GM12878 (cell line): ENCODE data around the gene C4B. TPM values are rescaled to one million over a fixed set of nuclear protein-coding genes. Genes with fewer than 3 reads are reported as not detected.
"Not testable (repeated sequence)": the region's sequence is repeated elsewhere in the genome, so short reads cannot be mapped to it uniquely, and the experiment has no call there.

ENCODE experiments used
- ATAC-seq: fragments of 200-7000 bp; cut with Tn5 transposase; 3 replicates; pipeline ENCODE4 v1.9.1; 2020; ENCODE audit warnings: mild to moderate bottlenecking, moderate library complexity
- BruUV-seq: library from RNA; stranded (reverse); fragments of 400-500 nt; replicated peaks from 2 replicates; lab custom pipeline; 2021; lab: Mats Ljungman, UMichigan
- CTCF ChIA-PET: fragments of 300-600 bp; sonication (Branson Sonifier 250); formaldehyde crosslinking; extraction: SDS; loops from one replicate; lab custom pipeline; 2021; ENCODE audit warnings: inconsistent platforms; lab: Yijun Ruan, JAX
- POLR2A ChIA-PET: fragments of 350-600 bp; formaldehyde crosslinking; extraction: SDS; loops from one replicate; lab custom pipeline; 2021; ENCODE audit warnings: inconsistent platforms; lab: Charles Lee
- RAD21 ChIA-PET: fragments of 300-600 bp; sonication (Branson Sonifier 250); formaldehyde crosslinking; loops from one replicate; lab custom pipeline; 2023; ENCODE audit warnings: antibody characterized with exemption; ENCODE audit not compliant: unreplicated experiment; lab: Charles Lee
- SMC1A ChIA-PET: fragments of 300-600 bp; sonication (Branson Sonifier 250); formaldehyde crosslinking; loops from one replicate; lab custom pipeline; 2023; ENCODE audit not compliant: unreplicated experiment, uncharacterized antibody; lab: Charles Lee
- DNase-seq: peaks from one replicate; pipeline ENCODE4 v3.0.0-alpha.2; 2011; ENCODE audit warnings: low read depth, low spot score
- FAIRE-seq: peaks from 3 replicates; lab custom pipeline; 2011; peaks lifted over from hg19 to GRCh38; lab: Jason Lieb, UNC
- H2AFZ ChIP-seq: 2 replicates; pipeline ENCODE4 v1.6.0; 2011; ENCODE audit warnings: low read depth, low read length, control low read depth; ENCODE audit not compliant: control insufficient read depth
- H3K27ac ChIP-seq: 2 replicates; pipeline ENCODE4 v1.5.1; 2011; ENCODE audit warnings: control low read depth; ENCODE audit not compliant: control insufficient read depth, insufficient read depth
- H3K27me3 ChIP-seq, 2 experiments: replicated peaks in 1 of 2; 2 replicates each; pipeline versions ENCODE4 v1.6.0 to v1.6.1; 2011; ENCODE audit warnings: low read length in 1 of 2; ENCODE audit not compliant: control insufficient read depth in 2 of 2, insufficient read depth in 2 of 2
- H3K36me3 ChIP-seq, 2 experiments: 2 replicates each; pipeline ENCODE4 v1.5.1; 2011; ENCODE audit warnings: low read length in 1 of 2; ENCODE audit not compliant: control insufficient read depth in 2 of 2, insufficient read depth in 2 of 2
- H3K4me1 ChIP-seq: 2 replicates; pipeline ENCODE4 v1.6.1; 2011; ENCODE audit warnings: mild to moderate bottlenecking, low read length, moderate library complexity, mixed read lengths; ENCODE audit not compliant: control insufficient read depth, insufficient read depth
- H3K4me2 ChIP-seq: 2 replicates; pipeline ENCODE4 v1.6.0; 2011; ENCODE audit warnings: control low read depth; ENCODE audit not compliant: control insufficient read depth, insufficient read depth
- H3K4me3 ChIP-seq: fragments of 200-600 bp; sonication (generic); 2 replicates; pipeline ENCODE4 v1.5.1; 2016
- H3K79me2 ChIP-seq: 2 replicates; pipeline ENCODE4 v1.6.0; 2011; ENCODE audit warnings: low read length; ENCODE audit not compliant: control insufficient read depth, insufficient read depth
- H3K9ac ChIP-seq: 2 replicates; pipeline ENCODE4 v1.8.0; 2011; ENCODE audit warnings: low read length, control low read depth, mixed read lengths; ENCODE audit not compliant: control insufficient read depth, insufficient read depth
- H3K9me3 ChIP-seq: replicated peaks from 3 replicates; pipeline ENCODE4 v1.5.1; 2011; ENCODE audit warnings: mild to moderate bottlenecking, low read length; ENCODE audit not compliant: control insufficient read depth, insufficient read depth
- H4K20me1 ChIP-seq: 2 replicates; pipeline ENCODE4 v1.6.0; 2011; ENCODE audit not compliant: control insufficient read depth, insufficient read depth
- HCFC1 ChIP-seq: fragments of 150-350 bp; IDR thresholded peaks from 2 replicates; pipeline ENCODE4 v1.6.1; 2014; ENCODE audit warnings: low read length
- LARP7 ChIP-seq: fragments of 450-650 bp; IDR thresholded peaks from 2 replicates; pipeline ENCODE4 v1.6.1; 2017; ENCODE audit warnings: mild to moderate bottlenecking
- MTA3 ChIP-seq: IDR thresholded peaks from 2 replicates; pipeline ENCODE4 v1.6.1; 2012; ENCODE audit warnings: low read length, inconsistent platforms, borderline replicate concordance
- NR2F1 ChIP-seq: fragments of 450-650 bp; conservative IDR thresholded peaks from 2 replicates; pipeline ENCODE4 v1.6.1; 2017; ENCODE audit warnings: mild to moderate bottlenecking
- POU2F2 ChIP-seq: IDR thresholded peaks from 3 replicates; pipeline ENCODE4 v1.6.1; 2011; ENCODE audit warnings: low read depth, mild to moderate bottlenecking, low read length, borderline replicate concordance
- RELA ChIP-seq: fragments of 450-650 bp; IDR thresholded peaks from 2 replicates; pipeline ENCODE4 v1.8.0; 2014; ENCODE audit warnings: borderline replicate concordance; ENCODE audit not compliant: partially characterized antibody
- WGBS: methylation state at CpG from one replicate; pipeline ENCODE4 v1.1.6; 2016; ENCODE audit warnings: low lambda C conversion rate; ENCODE audit not compliant: insufficient replicate concordance, insufficient coverage; ENCODE audit errors: missing lambda C conversion rate; 5-methylcytosine and 5-hydroxymethylcytosine counted together
- in situ Hi-C: fragments of 300-500 bp; cut with MboI; formaldehyde crosslinking; loops from 9 replicates; pipeline ENCODE4 v1.14.3; 2018; ENCODE audit warnings: mixed read lengths
- intact Hi-C: fragments of 100-400 bp; cut with micrococcal nuclease; formaldehyde crosslinking; loops from one replicate; pipeline ENCODE4 v1.14.2; 2022; ENCODE audit not compliant: unreplicated experiment
- polyA plus RNA-seq, 11 experiments: library from polyadenylated mRNA; depleted of rRNA in 4 of 11; unstranded in 6 of 11; stranded (reverse) in 5 of 11; fragments of >200 nt; fragmentation: Nextera tagmentation in 4 of 11; fragmentation: Illumina TruSeq in 1 of 11; extraction: Ambion mirVana in 4 of 11; extraction: Trizol in 1 of 11; gene quantifications; 1 replicate in 1 of 11; 2 replicates in 10 of 11; pipeline versions ENCODE4 v1.2.1 to v1.2.3, GENCODE V29; 2011 to 2016; ENCODE audit warnings: inconsistent platforms in 2 of 11, missing spikeins in 2 of 11, low read depth in 1 of 11
- total RNA-seq, 4 experiments: library from RNA; depleted of rRNA in 3 of 4; stranded (reverse); fragments of >200 nt in 3 of 4; fragmentation: Illumina TruSeq in 1 of 4; extraction: Trizol in 1 of 4; gene quantifications; 2 replicates each; pipeline versions ENCODE4 v1.2.1 to v1.2.3, GENCODE V29; 2013 to 2021
- TF ChIP-seq, protein P1 (sequence below): IDR thresholded peaks from 2 replicates; pipeline ENCODE4 v1.6.1; 2011; ENCODE audit warnings: borderline replicate concordance, low read depth, mild to moderate bottlenecking, moderate library complexity, low read length; ENCODE audit not compliant: insufficient read depth, poor library complexity, severe bottlenecking

C4B gene
- total and polyA plus RNA-seq, 10 of the 15 experiments (the other 5 are each of a cell fraction or from before 2014, with no cell fraction given), result 0.13 to 5.6 (median 1.7) TPM; not detected in 1

DNA sequence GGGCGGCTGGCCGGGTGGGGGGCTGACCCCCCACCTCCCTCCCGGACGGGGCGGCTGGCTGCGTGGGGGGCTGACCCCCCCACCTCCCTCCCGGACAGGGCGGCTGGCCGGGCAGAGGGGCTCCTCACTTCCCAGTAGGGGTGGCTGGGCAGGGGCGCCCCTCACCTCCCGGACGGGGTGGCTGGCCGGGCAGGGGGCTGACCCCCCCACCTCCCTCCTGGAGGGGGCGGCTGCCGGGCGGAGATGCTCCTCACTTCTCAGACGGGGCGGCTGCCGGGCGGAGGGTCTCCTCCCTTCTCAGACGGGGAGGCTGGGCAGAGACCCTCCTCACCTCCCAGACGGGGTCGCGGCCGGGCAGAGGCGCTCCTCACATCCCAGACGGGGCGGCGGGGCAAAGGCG is 38.5 kb upstream of the C4B start:
- CTCF ChIA-PET, H3K36me3 ChIP-seq, H3K9me3 ChIP-seq, SMC1A ChIA-PET, H3K27me3 ChIP-seq, FAIRE-seq, DNase-seq, RAD21 ChIA-PET, H2AFZ ChIP-seq, H3K4me1 ChIP-seq, H3K27ac ChIP-seq, H3K4me2 ChIP-seq, H4K20me1 ChIP-seq, ATAC-seq, H3K9ac ChIP-seq, intact Hi-C loops, H3K4me3 ChIP-seq, BruUV-seq: not testable (repeated sequence)
- WGBS, result 91% methylated on average over 10 of the region's 30 CpGs
- H3K79me2 ChIP-seq, result peaks cover 15% of the 10 kb centered on the region
- POLR2A ChIA-PET, result interaction anchor here (0.7 kb wide), 2 partner anchors 95 to 1362 kb away, joined by 3 to 5 read pairs; no protein-coding TSS in a partner anchor
- in situ Hi-C loops, result loop anchor here (10.0 kb wide), 1 partner anchor 59 kb away; the partner anchor contains the start of gene CYP21A2

DNA sequence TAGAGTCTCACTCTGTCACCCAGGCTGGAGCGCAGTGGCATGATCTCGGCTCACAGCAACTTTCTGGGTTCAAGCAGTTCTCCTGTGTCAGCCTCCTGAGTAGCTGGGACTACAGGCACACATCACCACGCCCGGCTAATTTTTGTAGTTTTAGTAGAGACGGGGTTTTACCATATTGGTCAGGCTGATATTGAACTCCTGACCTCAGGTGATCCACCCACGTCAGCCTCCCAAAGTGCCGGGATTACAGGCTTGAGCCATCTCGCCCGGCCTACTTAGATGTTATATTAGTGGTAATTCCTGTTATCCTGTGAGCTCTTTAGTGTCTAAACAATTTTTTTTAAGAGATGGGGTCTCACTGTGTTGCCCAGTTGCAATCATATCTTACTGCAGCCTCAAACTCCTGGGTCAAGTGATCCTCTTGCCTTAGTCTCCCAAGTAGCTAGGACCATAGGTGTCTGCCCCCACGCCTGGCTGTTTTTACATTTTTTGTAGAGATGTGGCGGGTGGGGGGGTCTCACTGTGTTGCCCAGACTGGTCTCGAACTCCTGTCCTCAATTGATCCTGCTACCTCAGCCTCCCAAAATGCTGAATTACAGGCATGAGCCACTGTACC is 36.7 kb upstream of the C4B start:
- TF ChIP-seq RELA (no peak), NR2F1 (no peak), LARP7 (no peak), MTA3 (no peak), POU2F2 (no peak), HCFC1 (no peak)
- TF ChIP-seq, protein P1, sequence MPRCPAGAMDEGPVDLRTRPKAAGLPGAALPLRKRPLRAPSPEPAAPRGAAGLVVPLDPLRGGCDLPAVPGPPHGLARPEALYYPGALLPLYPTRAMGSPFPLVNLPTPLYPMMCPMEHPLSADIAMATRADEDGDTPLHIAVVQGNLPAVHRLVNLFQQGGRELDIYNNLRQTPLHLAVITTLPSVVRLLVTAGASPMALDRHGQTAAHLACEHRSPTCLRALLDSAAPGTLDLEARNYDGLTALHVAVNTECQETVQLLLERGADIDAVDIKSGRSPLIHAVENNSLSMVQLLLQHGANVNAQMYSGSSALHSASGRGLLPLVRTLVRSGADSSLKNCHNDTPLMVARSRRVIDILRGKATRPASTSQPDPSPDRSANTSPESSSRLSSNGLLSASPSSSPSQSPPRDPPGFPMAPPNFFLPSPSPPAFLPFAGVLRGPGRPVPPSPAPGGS, result no peak
- ATAC-seq (no peak), DNase-seq (no peak), FAIRE-seq (no peak)
- H3K4me1 ChIP-seq, result peaks cover 3% of the 10 kb centered on the region
- H3K27me3 ChIP-seq, result no peaks in the 10 kb centered on the region
- in situ Hi-C loops (loop anchor here (10.0 kb wide), 1 partner anchor 57 kb away; the partner anchor contains the start of gene CYP21A2), intact Hi-C loops (no loop called here)
- no peaks in the 10 kb centered on the region for H3K9me3 ChIP-seq
- peaks cover 3% of the 10 kb centered on the region for H3K79me2 ChIP-seq
- no peaks in the 10 kb centered on the region; a peak in 1 of 4 replicates for H3K36me3 ChIP-seq
- no TSS peak for BruUV-seq
- ChIA-PET POLR2A (no interaction called here), RAD21 (no interaction called here), SMC1A (no interaction called here), CTCF (no interaction called here)
- H3K4me2 ChIP-seq, result no peak overlapping the region
- no peak overlapping the region for H2AFZ ChIP-seq
- 90% methylated on average over 12 of the region's 12 CpGs for WGBS
- H3K27ac ChIP-seq, result no peak overlapping the region
- H3K4me3 ChIP-seq, result no peak overlapping the region
- no peaks in the 10 kb centered on the region for H4K20me1 ChIP-seq
- no peak overlapping the region for H3K9ac ChIP-seq
